OCI-LY1 (cell line): ENCODE data around the gene SALL4.
"Not testable (repeated sequence)": the region's sequence is repeated elsewhere in the genome, so short reads cannot be mapped to it uniquely, and the experiment has no call there.

Source experiments
- H2AFZ ChIP-seq: fragments of 200-600 bp; sonication (generic), shearing (Covaris generic); 2 replicates; pipeline ENCODE4 v1.6.0; 2014; ENCODE audit warnings: antibody characterized with exemption, mild to moderate bottlenecking, low read length
- H3F3A ChIP-seq: fragments of 200-600 bp; sonication (generic), shearing (Covaris generic); 2 replicates; pipeline ENCODE4 v1.6.0; 2014; ENCODE audit warnings: mild to moderate bottlenecking, antibody characterized with exemption, low read length, moderate library complexity; ENCODE audit not compliant: insufficient read depth
- H3K27ac ChIP-seq: fragments of 200-600 bp; sonication (generic); 2 replicates; pipeline ENCODE4 v1.5.1; 2014; ENCODE audit warnings: low read length, mixed run types, mild to moderate bottlenecking, low read depth; ENCODE audit not compliant: poor library complexity, severe bottlenecking
- H3K27me3 ChIP-seq: fragments of 200-600 bp; sonication (generic); 2 replicates; pipeline ENCODE4 v1.6.0; 2014; ENCODE audit warnings: antibody characterized with exemption, mild to moderate bottlenecking, low read length, moderate library complexity; ENCODE audit not compliant: insufficient read depth
- H3K36me3 ChIP-seq: fragments of 200-600 bp; sonication (generic); 2 replicates; pipeline ENCODE4 v1.6.1; 2014; ENCODE audit warnings: mild to moderate bottlenecking, antibody characterized with exemption, low read length, moderate library complexity, mixed read lengths; ENCODE audit not compliant: insufficient read depth
- H3K4me1 ChIP-seq: fragments of 200-600 bp; sonication (generic); 2 replicates; pipeline ENCODE4 v1.5.1; 2014; ENCODE audit warnings: mild to moderate bottlenecking, low read length, moderate library complexity; ENCODE audit not compliant: insufficient read depth, severe bottlenecking
- H3K4me2 ChIP-seq: fragments of 200-600 bp; sonication (generic), shearing (Covaris generic); 2 replicates; pipeline ENCODE4 v1.6.1; 2014; ENCODE audit warnings: low read length
- H3K4me3 ChIP-seq: fragments of 200-600 bp; sonication (generic); 2 replicates; pipeline ENCODE4 v1.5.1; 2014; ENCODE audit warnings: low read length, low read depth, mild to moderate bottlenecking, mixed read lengths; ENCODE audit not compliant: poor library complexity, severe bottlenecking
- H3K79me2 ChIP-seq: fragments of 200-600 bp; shearing (Covaris generic); 2 replicates; pipeline ENCODE4 v1.6.1; 2016; ENCODE audit warnings: mixed run types, low read length, mixed read lengths; ENCODE audit not compliant: insufficient read depth
- H3K9ac ChIP-seq: fragments of 200-600 bp; sonication (generic), shearing (Covaris generic); 2 replicates; pipeline ENCODE4 v1.6.1; 2014; ENCODE audit warnings: mild to moderate bottlenecking, low read length, mixed read lengths
- H3K9me2 ChIP-seq: fragments of 200-600 bp; sonication (generic), shearing (Covaris generic); 2 replicates; pipeline ENCODE4 v1.6.1; 2014; ENCODE audit warnings: low read depth, mild to moderate bottlenecking, low read length, mixed read lengths
- H3K9me3 ChIP-seq: fragments of 200-600 bp; shearing (Covaris generic); 2 replicates; pipeline ENCODE4 v1.6.1; 2014; ENCODE audit warnings: low read length, mixed read lengths
- H4K20me1 ChIP-seq: fragments of 200-600 bp; sonication (generic), shearing (Covaris generic); 2 replicates; pipeline ENCODE4 v1.6.0; 2016; ENCODE audit warnings: mild to moderate bottlenecking, low read length; ENCODE audit not compliant: insufficient read depth
- EZH2 ChIP-seq: fragments of 200-600 bp; sonication (generic), shearing (Covaris generic); IDR thresholded peaks from 2 replicates; pipeline ENCODE4 v1.8.0; 2017; ENCODE audit warnings: borderline replicate concordance, mixed run types, mild to moderate bottlenecking, antibody characterized with exemption, low read length, moderate library complexity, mixed read lengths
- TF ChIP-seq, protein P1 (sequence below): fragments of 200-600 bp; sonication (generic), shearing (Covaris generic); IDR thresholded peaks from 2 replicates; pipeline ENCODE4 v1.5.1; 2017; ENCODE audit warnings: mild to moderate bottlenecking, antibody characterized with exemption, low read length, moderate library complexity, mixed read lengths

The SALL4 gene

DNA sequence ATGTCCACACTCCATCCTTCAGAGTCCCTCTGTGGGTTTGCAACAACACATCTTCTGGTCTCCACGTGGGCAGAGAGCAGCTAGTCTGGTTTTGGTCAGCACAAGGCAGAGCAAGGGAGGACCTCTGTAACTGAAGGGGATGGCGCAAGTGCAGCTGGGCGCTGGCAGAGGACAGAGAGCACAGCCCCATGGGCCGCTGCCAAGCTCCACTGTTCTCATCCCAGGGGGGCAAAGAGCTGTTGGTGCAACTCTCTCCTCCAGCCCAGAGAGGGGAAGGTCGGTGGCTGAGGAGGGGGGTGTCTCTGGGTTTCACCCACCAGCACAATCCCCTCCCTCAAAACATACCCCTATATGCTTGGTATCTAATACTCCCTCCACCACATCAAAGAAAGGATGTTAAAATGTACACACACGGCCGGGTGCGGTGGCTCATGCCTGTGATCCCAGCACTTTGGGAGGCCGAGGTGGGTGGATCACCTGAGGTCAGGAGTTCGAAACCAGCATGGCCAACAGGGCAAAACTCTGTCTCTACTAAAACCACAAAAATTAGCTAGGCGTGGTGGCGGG is 43.3 kb downstream of the SALL4 start:
- Histone ChIP-seq H3K4me2 (no peak overlapping the region), H3K4me3 (no peak overlapping the region), H3K9ac (no peak overlapping the region), H3K79me2 (no peaks in the 10 kb centered on the region), H3K9me2 (no peaks in the 10 kb centered on the region), H3K27ac (no peak overlapping the region), H3K4me1 (no peaks in the 10 kb centered on the region), H4K20me1 (no peaks in the 10 kb centered on the region), H2AFZ (no peak overlapping the region), H3K27me3 (0 out of 2 replicates have a peak, but pooled peaks cover 2% of the 10 kb centered on the region), H3K9me3 (no peaks in the 10 kb centered on the region), H3K36me3 (no peaks in the 10 kb centered on the region), H3F3A (no peaks in the 10 kb centered on the region)
- no peak for TF ChIP-seq EZH2
- TF ChIP-seq, protein P1, sequence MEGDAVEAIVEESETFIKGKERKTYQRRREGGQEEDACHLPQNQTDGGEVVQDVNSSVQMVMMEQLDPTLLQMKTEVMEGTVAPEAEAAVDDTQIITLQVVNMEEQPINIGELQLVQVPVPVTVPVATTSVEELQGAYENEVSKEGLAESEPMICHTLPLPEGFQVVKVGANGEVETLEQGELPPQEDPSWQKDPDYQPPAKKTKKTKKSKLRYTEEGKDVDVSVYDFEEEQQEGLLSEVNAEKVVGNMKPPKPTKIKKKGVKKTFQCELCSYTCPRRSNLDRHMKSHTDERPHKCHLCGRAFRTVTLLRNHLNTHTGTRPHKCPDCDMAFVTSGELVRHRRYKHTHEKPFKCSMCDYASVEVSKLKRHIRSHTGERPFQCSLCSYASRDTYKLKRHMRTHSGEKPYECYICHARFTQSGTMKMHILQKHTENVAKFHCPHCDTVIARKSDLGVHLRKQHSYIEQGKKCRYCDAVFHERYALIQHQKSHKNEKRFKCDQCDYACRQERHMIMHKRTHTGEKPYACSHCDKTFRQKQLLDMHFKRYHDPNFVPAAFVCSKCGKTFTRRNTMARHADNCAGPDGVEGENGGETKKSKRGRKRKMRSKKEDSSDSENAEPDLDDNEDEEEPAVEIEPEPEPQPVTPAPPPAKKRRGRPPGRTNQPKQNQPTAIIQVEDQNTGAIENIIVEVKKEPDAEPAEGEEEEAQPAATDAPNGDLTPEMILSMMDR: no peak

DNA sequence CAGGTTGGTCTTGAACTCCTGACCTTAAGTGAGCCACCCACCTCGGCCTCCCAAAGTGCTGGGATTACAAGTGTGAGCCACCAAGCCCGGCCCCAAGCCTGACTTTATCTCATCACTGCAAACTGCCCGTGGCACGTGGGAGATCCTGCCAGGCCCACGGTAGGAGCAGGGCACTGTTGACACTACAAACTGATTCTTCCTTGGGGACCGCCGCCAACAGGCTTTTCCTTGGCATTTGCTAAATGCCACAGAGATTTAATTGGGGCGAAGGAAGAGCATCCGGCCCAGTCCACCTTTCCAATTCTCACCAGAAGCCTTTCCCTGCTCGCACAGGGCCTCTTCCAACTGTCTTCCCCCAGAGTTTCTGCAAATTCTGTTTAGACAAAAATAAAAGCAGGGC is 45.1 kb downstream of the SALL4 start:
- Histone ChIP-seq H3K4me1 (no peaks in the 10 kb centered on the region), H3K27ac (no peak overlapping the region), H2AFZ (no peak overlapping the region)

DNA sequence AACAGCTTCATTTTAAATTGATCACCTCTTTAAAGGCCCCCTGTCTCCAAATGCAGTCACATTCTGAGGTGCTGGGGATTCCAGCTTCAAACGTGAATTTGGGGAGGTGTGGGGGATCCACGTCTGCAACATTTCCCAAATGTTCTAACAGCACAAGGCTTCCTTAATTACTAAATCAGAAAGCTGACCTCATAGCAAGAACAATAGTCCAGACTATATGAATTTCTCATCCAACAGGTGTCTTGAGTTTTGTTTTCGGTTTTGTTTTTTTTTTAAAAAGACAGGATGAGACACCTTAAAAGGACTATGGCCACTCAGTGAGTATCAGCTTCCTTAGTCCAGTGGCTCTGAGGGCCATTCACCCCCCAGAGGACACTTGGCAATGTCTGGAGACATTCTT is 45.7 kb downstream of the SALL4 start:
- H3K27ac ChIP-seq: no peak overlapping the region
- no peaks in the 10 kb centered on the region for H3K36me3 ChIP-seq

More for the DNA sequence above, 45.1 kb downstream of the SALL4 start:
- TF ChIP-seq EZH2: no peak
- TF ChIP-seq, protein P1: no peak
- H3K9ac ChIP-seq: no peak overlapping the region
- H3K79me2 ChIP-seq: no peaks in the 10 kb centered on the region
- H4K20me1 ChIP-seq: no peaks in the 10 kb centered on the region
- H3K27me3 ChIP-seq: 0 out of 2 replicates have a peak, but pooled peaks cover 2% of the 10 kb centered on the region
- no peaks in the 10 kb centered on the region for H3K36me3 ChIP-seq
- no peaks in the 10 kb centered on the region for H3F3A ChIP-seq
- H3K9me2 ChIP-seq: no peaks in the 10 kb centered on the region
- no peak overlapping the region for H3K4me3 ChIP-seq
- H3K9me3 ChIP-seq: no peaks in the 10 kb centered on the region
- H3K4me2 ChIP-seq: no peak overlapping the region

DNA sequence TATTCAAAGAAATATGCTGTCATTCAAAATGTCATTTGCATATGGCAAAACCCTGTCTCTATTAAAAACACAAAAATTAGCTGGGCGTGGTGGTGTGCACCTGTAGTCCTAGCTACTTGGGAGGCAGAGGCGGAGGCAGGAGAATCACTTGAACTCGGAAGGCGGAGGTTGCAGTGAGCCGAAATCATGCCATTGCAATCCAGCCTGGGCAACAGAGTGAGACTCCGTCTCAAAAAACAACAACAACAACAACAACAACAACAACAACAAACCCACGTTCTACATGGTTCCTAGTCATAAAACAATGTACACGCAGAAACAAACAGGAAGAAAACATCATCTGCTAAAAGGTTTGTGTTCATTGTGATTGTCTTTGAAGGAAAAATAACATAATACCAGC is 49.1 kb downstream of the SALL4 start:
- H3F3A ChIP-seq, H3K27me3 ChIP-seq, H3K36me3 ChIP-seq, H3K27ac ChIP-seq, H3K9me2 ChIP-seq, H3K4me2 ChIP-seq, H3K4me1 ChIP-seq, H3K79me2 ChIP-seq, H3K9me3 ChIP-seq, H4K20me1 ChIP-seq, H3K4me3 ChIP-seq, H2AFZ ChIP-seq, H3K9ac ChIP-seq: not testable (repeated sequence)

More for the DNA sequence above, 45.7 kb downstream of the SALL4 start:
- Histone ChIP-seq H2AFZ (no peak overlapping the region), H3K9me2 (no peaks in the 10 kb centered on the region), H3K4me2 (no peak overlapping the region), H3F3A (no peaks in the 10 kb centered on the region), H3K4me3 (no peak overlapping the region), H3K9me3 (no peaks in the 10 kb centered on the region), H3K4me1 (no peaks in the 10 kb centered on the region), H4K20me1 (no peaks in the 10 kb centered on the region), H3K9ac (no peak overlapping the region), H3K79me2 (no peaks in the 10 kb centered on the region), H3K27me3 (0 out of 2 replicates have a peak, but pooled peaks cover 2% of the 10 kb centered on the region)
- TF ChIP-seq EZH2: no peak
- TF ChIP-seq, protein P1: no peak
